HL-60 (cell line): ENCODE results near the gene FBH1.

Source experiments
- CTCF ChIP-seq: IDR thresholded peaks from one replicate; pipeline ENCODE4 v1.5.1; 2011; ENCODE audit warnings: low read length, control low read depth, inconsistent platforms; ENCODE audit not compliant: insufficient read depth
- GABPA ChIP-seq: IDR thresholded peaks from 2 replicates; pipeline ENCODE4 v1.6.1; 2012; ENCODE audit warnings: low read depth
- POLR2AphosphoS5 ChIP-seq: IDR thresholded peaks from 2 replicates; pipeline ENCODE4 v1.6.1; 2012; ENCODE audit warnings: low read depth
- REST ChIP-seq: IDR thresholded peaks from 2 replicates; pipeline ENCODE4 v1.6.1; 2012; ENCODE audit warnings: low read depth; ENCODE audit not compliant: insufficient replicate concordance
- SPI1 ChIP-seq: IDR thresholded peaks from 2 replicates; pipeline ENCODE4 v1.6.1; 2012; ENCODE audit warnings: low read depth, mild to moderate bottlenecking, borderline replicate concordance

- TF ChIP-seq CTCF (no peak), GABPA (no peak), POLR2AphosphoS5 (no peak), SPI1 (no peak), REST (no peak)
Observed at GRCh38 chr10:5945190-5945509, 55.1 kb downstream of the FBH1 start.
